Effector CD8-positive, alpha-beta T cell (primary cell): ENCODE data around the gene CARD14.

ENCODE experiments used
- DNase-seq: peaks from one replicate; lab custom pipeline; 2025; lab: John Stamatoyannopoulos, UW
- total RNA-seq, 4 experiments: gene quantifications; one replicate each; lab custom pipeline; 2026; lab: John Stamatoyannopoulos, UW

Gene CARD14
- 0 to 0.36 (median 0) reads per million in 4 experiments for total RNA-seq

GRCh38 chr17:80169784-80170500 is at the start of gene CARD14:
Gene CARD14, plus strand, starts transcription at chr17:80170030. Its CDS starts 11,409 bp downstream, at chr17:80181439.
- no peak for DNase-seq

GRCh38 chr17:80122026-80122575 is 47.7 kb upstream of the CARD14 start:
- no peak for DNase-seq

DNA sequence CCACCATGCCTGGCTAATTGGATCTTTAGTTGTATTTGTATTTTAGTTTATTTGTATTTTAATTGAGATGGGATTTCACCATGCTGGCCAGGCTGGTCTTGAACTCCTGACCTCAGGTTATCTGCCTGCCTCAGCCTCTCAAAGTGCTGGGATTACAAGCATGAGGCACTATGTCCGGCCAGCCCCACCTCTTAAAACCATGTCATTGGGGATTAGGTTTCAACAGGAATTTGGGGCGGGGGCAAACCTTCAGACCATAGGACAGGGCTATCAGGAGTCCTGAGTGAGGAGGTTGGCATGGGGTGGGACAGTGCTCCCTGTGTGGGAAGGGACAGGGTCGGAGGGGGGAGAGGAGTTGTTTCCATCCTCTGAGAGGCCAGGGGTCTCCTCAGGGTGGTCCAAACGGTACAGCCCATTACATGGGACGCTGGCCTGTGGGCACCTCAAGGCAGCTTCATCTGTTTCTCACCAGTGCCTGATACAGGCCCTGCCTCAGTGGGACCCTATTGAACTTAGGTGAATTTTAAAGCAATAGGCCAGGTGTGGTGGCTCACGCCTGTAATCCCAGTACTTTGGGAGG is 46.8 kb upstream of the CARD14 start:
- no peak for DNase-seq

DNA sequence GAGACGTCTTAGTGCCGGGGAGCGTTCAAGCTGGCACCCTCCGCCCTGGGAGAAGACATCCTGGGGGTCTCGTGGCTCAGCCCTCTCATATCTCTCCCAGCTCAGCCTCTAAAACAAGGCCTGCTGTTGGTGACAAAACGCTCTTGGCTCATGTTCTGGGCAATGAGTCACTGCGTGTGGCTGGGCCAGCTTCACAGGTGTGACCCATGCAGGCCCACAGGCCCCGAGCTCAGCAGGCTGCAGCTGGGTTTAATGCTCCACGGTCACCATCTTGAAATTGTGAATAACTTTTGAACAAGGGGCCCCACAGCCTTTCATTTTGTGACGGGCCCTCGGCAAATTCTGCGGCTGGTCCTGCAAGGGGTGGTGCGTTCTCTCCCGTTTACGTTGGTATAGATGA is 46.0 kb upstream of the CARD14 start:
- no peak for DNase-seq

- DNase-seq: no peak
Observed at GRCh38 chr17:80124351-80124981, 45.4 kb upstream of the CARD14 start.

GRCh38 chr17:80125656-80126448 is 44.0 kb upstream of the CARD14 start:
- no peak for DNase-seq

DNA sequence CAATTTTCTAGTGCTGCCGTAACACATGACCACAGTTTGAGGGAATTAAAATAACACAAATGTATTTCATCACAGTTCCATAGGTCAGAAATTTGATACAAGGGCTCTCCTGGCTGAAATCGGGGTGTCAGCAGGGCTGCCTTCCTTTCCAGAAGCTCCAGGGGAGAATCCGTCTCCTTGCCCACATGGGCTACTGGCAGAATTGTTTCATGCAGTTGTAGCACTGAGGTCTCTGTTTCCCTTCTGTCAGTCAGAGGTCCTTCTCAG is 43.4 kb upstream of the CARD14 start:
- no peak for DNase-seq

DNA sequence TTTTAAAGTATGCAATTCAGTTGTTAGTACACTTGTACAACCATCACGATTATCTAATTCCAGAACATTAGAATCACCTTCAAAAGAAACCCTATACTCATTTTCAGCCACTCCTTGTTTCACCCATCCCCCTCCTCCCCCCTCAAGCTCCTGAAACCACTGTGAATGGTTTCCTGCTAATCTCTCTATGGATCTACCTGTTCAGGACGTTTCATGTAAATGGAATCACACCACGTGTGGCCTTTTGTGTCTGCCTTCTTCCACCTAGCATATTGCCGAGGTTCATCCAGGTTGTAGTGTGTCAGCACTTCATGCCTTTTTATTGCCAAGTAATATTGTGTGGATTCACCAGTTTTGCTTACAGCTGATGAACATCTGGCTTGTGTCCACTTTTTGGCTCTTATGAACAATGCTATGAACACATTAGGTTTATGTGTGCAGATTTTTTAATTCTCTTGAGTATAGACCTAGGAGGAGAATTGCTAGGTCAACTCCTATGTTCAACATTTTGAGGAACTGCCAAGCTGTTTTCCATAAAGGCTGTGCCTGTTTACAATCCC is 40.7 kb upstream of the CARD14 start:
- no peak for DNase-seq

DNA sequence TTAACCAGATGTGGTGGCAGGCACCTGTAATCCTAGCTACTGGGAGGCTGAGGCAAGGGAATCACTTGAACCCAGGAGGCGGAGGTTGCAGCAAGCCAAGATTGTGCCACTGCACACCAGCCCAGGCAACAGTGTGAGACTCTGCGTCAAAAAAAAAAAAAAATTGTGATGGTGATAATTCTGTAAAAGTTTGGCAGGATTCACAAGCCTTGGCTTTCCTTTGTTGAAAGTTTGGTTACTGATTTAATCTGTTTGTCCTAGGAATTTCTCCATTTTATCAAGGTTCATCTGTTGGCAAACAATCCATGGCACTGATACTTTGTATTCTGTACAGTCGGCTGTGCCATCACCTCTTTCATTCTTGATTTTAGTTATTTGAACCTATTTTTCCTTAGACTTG is 38.8 kb upstream of the CARD14 start:
- no peak for DNase-seq

DNA sequence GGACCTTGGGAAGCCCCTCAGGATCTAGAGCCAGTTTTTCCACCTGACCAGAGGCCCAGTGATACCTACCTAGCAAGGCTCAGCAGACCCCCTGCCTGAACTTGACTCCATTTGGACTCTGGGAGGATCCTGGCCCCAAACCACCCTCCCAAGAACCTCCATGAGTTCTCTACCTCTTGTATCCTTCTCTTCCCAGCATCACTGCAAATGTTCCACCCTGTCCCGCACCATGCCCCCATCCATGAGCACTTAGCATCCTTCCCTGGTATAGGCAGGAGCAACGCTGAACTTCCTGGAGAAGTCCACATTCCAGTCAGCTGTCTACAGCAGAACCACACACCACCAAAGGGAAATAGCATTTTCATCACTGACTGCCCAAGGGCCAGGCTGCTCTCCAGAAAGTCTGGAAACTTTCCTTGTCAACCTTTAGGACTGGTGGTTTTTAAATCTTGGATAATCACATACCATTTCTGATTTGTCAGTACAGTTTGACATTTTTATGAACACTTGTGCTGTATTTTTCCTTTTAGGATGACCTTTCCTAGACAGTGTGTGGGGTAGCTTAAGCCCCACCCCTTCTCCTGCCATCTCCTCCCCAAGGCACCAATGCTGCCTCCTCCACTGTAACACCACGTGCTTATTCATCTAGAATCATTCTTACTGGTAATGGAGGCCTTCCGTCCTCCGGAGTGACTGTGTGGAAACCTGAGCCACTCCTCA is 36.8 kb upstream of the CARD14 start:
- DNase-seq: no peak

DNA sequence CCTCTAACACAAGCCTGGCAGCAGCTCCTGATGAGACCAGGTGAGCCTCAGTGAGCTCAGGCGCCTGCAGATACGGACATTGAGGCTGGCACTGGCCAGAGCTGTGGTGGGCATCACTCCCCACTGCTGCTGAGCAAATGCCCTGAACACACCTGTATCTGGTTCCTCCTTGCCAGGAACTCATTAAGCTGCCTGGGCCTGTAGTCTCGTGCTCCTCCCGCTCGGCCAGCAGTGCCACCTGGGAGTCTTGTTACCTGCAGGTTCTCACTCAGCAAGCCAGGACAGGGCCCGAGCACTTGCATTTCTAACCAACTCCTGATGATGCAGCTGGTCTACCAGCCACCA is 36.2 kb upstream of the CARD14 start:
- no peak for DNase-seq

DNA sequence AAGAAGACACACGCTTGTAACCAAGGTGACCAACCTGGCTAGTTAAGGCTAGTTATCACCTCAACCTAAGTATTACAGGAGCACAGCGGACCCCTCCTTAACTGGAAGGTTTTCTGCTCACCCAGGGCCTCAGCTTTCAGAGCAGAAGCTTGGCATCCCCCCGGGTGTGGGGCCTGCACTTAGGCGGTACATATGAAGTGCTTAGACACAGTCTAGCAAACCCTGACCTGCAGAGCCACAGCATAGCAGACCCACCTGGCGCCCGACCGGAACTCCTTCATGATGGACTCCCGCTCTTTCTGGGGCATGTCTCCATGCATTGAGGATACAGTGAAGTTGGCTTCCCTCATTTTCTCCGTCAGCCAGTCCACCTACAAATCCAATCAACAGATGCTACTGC is 32.7 kb upstream of the CARD14 start:
- DNase-seq: no peak

DNA sequence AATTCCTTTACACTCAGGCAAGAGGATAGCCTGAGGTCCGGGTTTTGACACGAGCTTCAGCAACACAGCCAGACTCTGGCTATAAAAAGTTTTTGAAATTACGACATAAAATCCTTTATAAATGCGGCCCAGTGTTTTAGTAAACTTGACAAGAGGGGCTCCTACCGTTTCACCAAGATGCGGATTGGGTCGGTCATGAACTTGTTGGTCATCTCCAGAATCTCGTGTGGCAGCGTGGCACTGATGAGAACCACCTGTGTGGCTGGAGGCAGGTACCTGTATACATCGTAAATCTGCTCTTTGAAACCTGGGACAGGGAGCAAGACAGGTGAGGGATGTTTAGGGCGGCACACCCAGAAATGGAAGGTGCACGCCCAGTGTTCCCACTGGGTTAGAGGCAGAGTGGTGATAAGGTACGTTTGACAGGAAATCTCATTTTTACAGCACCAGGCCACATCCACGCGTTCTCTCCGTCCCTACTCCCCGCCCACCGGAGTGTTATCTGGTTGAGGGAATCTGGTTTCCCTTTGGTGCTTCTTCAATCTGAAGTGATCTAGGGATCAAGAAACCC is 30.9 kb upstream of the CARD14 start:
- DNase-seq: no peak

- no peak for DNase-seq
Observed at GRCh38 chr17:80141463-80142165, 28.2 kb upstream of the CARD14 start.

GRCh38 chr17:80142929-80143328 is 26.9 kb upstream of the CARD14 start:
- no peak for DNase-seq

DNA sequence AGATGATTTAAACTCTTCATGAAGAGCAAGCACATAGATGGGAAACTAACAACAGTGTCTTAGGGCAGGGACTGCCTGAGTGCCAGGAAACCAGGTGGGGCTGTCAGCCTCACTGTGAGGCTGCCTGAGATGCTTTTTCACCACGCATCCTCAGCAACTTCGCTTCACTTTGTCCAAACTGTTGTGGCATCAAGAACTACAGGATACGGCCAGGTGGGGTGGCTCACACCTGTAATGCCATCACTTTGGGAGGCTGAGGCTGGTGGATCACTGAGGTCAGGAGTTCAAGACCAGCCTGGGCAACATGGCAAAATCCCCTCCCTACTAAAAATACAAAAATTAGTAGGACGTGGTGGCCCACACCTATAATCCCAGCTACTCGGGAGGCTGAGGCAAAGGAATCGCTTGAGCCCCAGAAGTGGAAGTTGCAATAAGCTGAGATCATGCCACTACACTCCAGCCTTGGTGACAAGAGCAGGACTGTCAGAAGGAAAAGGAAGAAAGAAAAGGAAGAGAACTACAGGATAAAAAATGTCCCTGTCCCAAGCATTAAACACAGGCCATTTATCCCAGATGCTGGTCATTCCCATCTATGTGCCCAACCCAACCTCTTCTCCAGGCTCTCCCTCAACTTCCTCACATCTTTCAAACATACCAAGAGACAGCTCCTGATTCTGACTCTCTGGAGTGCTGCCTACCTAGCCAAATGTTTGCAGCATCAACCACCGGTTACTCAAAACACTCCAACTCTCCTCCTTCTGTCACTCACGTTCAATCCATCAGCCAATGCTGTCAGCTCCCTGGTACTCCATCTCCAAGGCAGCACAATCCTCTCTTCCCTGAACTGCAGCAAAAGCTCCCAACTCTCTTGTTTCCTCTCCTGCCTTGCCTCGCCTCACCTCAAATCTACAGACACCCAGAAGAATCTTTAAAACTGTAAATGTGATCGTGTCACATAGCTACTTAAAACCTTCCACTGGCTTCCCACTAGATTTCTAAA is 24.5 kb upstream of the CARD14 start:
- no peak for DNase-seq

GRCh38 chr17:80146121-80147034 is 23.5 kb upstream of the CARD14 start:
- DNase-seq: no peak
